Kidney (tissue), 14 donors: ENCODE data around the gene ZNF516. TPM values are rescaled to one million over a fixed set of nuclear protein-coding genes. Genes with fewer than 3 reads are reported as not detected.

Source experiments
- DNase-seq, 5 donors: peaks; one replicate each; pipeline ENCODE4 v3.0.0-alpha.2; 2013 to 2020
- FAIRE-seq: peaks from 2 replicates; lab custom pipeline; 2012; peaks lifted over from hg19 to GRCh38; lab: Jason Lieb, UNC
- H3K27ac ChIP-seq, 2 donors: one replicate each; pipeline ENCODE4 v1.7.0; 2013; ENCODE audit warnings: low read depth in 2 of 2, low read length in 2 of 2, inconsistent platforms in 1 of 2
- H3K27me3 ChIP-seq: one replicate; pipeline ENCODE4 v1.7.1; 2013; ENCODE audit warnings: low read length, inconsistent platforms; ENCODE audit not compliant: control insufficient read depth, insufficient read depth
- H3K36me3 ChIP-seq, 3 donors: one replicate each; pipeline versions ENCODE4 v1.7.0 to v1.7.1; 2013; ENCODE audit warnings: low read length in 3 of 3, control low read depth in 1 of 3, inconsistent platforms in 1 of 3; ENCODE audit not compliant: insufficient read depth in 3 of 3, control insufficient read depth in 2 of 3
- H3K4me1 ChIP-seq, 3 donors: one replicate each; pipeline versions ENCODE4 v1.7.0 to v1.7.1; 2013; ENCODE audit warnings: low read length in 3 of 3, inconsistent platforms in 1 of 3, low read depth in 1 of 3; ENCODE audit not compliant: control insufficient read depth in 2 of 3, insufficient read depth in 2 of 3
- H3K4me3 ChIP-seq, 3 donors: one replicate each; pipeline versions ENCODE4 v1.7.0 to v1.8.1; 2013; ENCODE audit warnings: low read length in 3 of 3, control low read depth in 1 of 3, inconsistent platforms in 1 of 3
- H3K9ac ChIP-seq, 3 donors: one replicate each; pipeline versions ENCODE4 v1.7.0 to v1.7.1; 2013; ENCODE audit warnings: low read length in 3 of 3, control low read depth in 1 of 3, inconsistent platforms in 1 of 3
- H3K9me3 ChIP-seq, 3 donors: one replicate each; pipeline versions ENCODE4 v1.7.0 to v1.7.1; 2013; ENCODE audit warnings: low read length in 3 of 3, control low read depth in 1 of 3, inconsistent platforms in 1 of 3; ENCODE audit not compliant: control insufficient read depth in 2 of 3, insufficient read depth in 1 of 3
- CTCF ChIP-seq: IDR thresholded peaks from 3 replicates; pipeline ENCODE4 v1.5.1; 2012; ENCODE audit warnings: mild to moderate bottlenecking, moderate library complexity, borderline replicate concordance; ENCODE audit not compliant: insufficient read depth; ENCODE audit errors: extremely low read depth
- intact Hi-C: fragments of 100-400 bp; cut with DNase I; formaldehyde crosslinking; loops from one replicate; pipeline ENCODE4 v1.11.1; 2022
- polyA plus RNA-seq: library from polyadenylated mRNA; stranded (reverse); fragments of 350-450 nt; fragmentation: Illumina TruSeq; extraction: RNeasy Lipid Tissue Mini Kit (QIAGEN cat#74804); gene quantifications from one replicate; pipeline ENCODE4 v1.2.3, GENCODE V29; 2014; ENCODE audit warnings: low read depth, low replicate concordance; ENCODE audit not compliant: insufficient read depth
- total RNA-seq: library from RNA; stranded (reverse); fragmentation: NEBNext Ultra II Directional; extraction: Animal tissue kit (Norgen Biotek cat#: 25700); gene quantifications from one replicate; pipeline ENCODE4 v1.2.1, GENCODE V29; 2021
- donor health status: control.
- donor health status: control.
- donor health status: control.
- donor health status: control.
- donor health status: control.
- donor health status: DM: yes; HTN: yes; CAD: no.
- donor health status: Normal renal cell carcinoma (clear cell type).

Gene ZNF516
- total and polyA plus RNA-seq, 2 donors from 2014 or later = 6.7 to 28.7 TPM

DNA sequence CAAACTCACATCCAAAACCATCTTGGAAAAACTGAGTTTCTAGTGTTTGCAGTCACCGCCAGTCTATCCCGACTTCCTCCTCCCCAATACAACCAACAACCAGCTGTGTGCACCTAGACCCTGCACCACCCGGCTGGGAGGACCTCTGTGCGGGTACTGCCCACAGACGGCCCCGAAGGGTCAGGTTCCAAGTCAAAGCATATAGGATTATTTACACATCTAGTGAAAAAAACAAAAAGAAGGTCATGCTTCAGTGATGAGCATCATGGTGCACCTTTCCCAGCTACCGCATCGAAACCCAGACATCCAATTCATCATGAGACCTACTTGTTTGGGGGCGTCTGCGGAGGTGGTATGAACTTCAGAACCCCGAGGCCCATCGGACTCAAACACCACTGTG, 124.8 kb downstream of the ZNF516 start:
- DNase-seq = peak in 3 of 5 donors; percentile 65 to 74 (median 73)
- intact Hi-C loops = no loop called here

GRCh38 chr18:76369791-76370190, 125.3 kb downstream of the ZNF516 start:
- H3K27me3 ChIP-seq = no peaks in the 10 kb centered on the region
- no peak for DNase-seq
- no peaks in the 10 kb centered on the region for H3K4me1 ChIP-seq
- H3K9me3 ChIP-seq = no peaks in the 10 kb centered on the region
- intact Hi-C loops = no loop called here
- H3K9ac ChIP-seq = no peak overlapping the region
- FAIRE-seq = no peak
- H3K36me3 ChIP-seq = peaks cover 3 to 11% (median 7%) of the 10 kb centered on the region in 3 donors
- H3K4me3 ChIP-seq = no peak overlapping the region
- no peak overlapping the region for H3K27ac ChIP-seq
- no peak for TF ChIP-seq CTCF

More for the DNA sequence above, 124.8 kb downstream of the ZNF516 start:
- no peak overlapping the region for H3K4me3 ChIP-seq
- no peak for TF ChIP-seq CTCF
- H3K9ac ChIP-seq = no peak overlapping the region
- H3K4me1 ChIP-seq = no peaks in the 10 kb centered on the region
- no peaks in the 10 kb centered on the region for H3K9me3 ChIP-seq
- no peaks in the 10 kb centered on the region for H3K27me3 ChIP-seq
- H3K36me3 ChIP-seq = peaks cover 3 to 11% (median 7%) of the 10 kb centered on the region in 3 donors
- H3K27ac ChIP-seq = no peak overlapping the region
- FAIRE-seq = no peak

- DNase-seq (peak in 1 of 5 donors; percentile 20), FAIRE-seq (no peak)
- Histone ChIP-seq H3K9ac (no peak overlapping the region), H3K27ac (no peak overlapping the region), H3K9me3 (no peaks in the 10 kb centered on the region), H3K4me3 (no peak overlapping the region), H3K4me1 (no peaks in the 10 kb centered on the region), H3K36me3 (peaks cover 3 to 11% (median 7%) of the 10 kb centered on the region in 3 donors), H3K27me3 (no peaks in the 10 kb centered on the region)
- intact Hi-C loops = no loop called here
- no peak for TF ChIP-seq CTCF
These were observed 126.1 kb downstream of the ZNF516 start for GRCh38 chr18:76368976-76369375.

GRCh38 chr18:76368271-76368670, 126.8 kb downstream of the ZNF516 start:
- H3K36me3 ChIP-seq = peaks cover 3 to 14% (median 7%) of the 10 kb centered on the region in 3 donors
- FAIRE-seq = no peak
- H3K9me3 ChIP-seq = no peaks in the 10 kb centered on the region
- H3K27me3 ChIP-seq = no peaks in the 10 kb centered on the region
- H3K9ac ChIP-seq = no peak overlapping the region
- H3K27ac ChIP-seq = no peak overlapping the region
- TF ChIP-seq CTCF = no peak
- intact Hi-C loops = no loop called here
- H3K4me3 ChIP-seq = no peak overlapping the region
- no peaks in the 10 kb centered on the region for H3K4me1 ChIP-seq
- DNase-seq = no peak
